ENCODE results near the gene POLR1E. TPM values are rescaled to one million over a fixed set of nuclear protein-coding genes. Genes with fewer than 3 reads are reported as not detected.
"Not testable (repeated sequence)": the region's sequence is repeated elsewhere in the genome, so short reads cannot be mapped to it uniquely, and the experiment has no call there.

POLR1E gene
- total RNA-seq, 2 donors from 2014 or later: 28.6 to 38.3 TPM

- Mint-ChIP-seq H3K36me3 (ENCODE audit: low read depth) (no peaks in the 10 kb centered on the region), H3K4me3 (no peak overlapping the region), H3K27me3 (no peaks in the 10 kb centered on the region), H3K4me1 (peaks cover 23% of the 10 kb centered on the region), H3K27ac (no peak overlapping the region)
- no peak for ATAC-seq
- DNase-seq: no peak
- H3K9me3 ChIP-seq (ENCODE audit: control insufficient read depth, low read length, poor library complexity, severe bottlenecking): no peaks in the 10 kb centered on the region
Measured at GRCh38 chr9:37468620-37469019, 17.1 kb upstream of the POLR1E start.

- peak overlapping the region; percentile 86 for H3K27ac Mint-ChIP-seq
- H3K27me3 Mint-ChIP-seq: peaks cover 7% of the 10 kb centered on the region
- ATAC-seq (no peak), DNase-seq (no peak)
- peak overlapping the region; percentile 88 for H3K4me3 Mint-ChIP-seq
- H3K4me1 Mint-ChIP-seq: peaks cover 10% of the 10 kb centered on the region
- H3K9me3 ChIP-seq (ENCODE audit: control insufficient read depth, low read length, poor library complexity, severe bottlenecking): no peaks in the 10 kb centered on the region
- H3K36me3 Mint-ChIP-seq (ENCODE audit: low read depth): no peaks in the 10 kb centered on the region
Measured at GRCh38 chr9:37471942-37472684, 13.6 kb upstream of the POLR1E start.

GRCh38 chr9:37473982-37474381 lies 11.8 kb upstream of the POLR1E start:
- not testable (repeated sequence) for DNase-seq; H3K4me3 Mint-ChIP-seq; H3K36me3 Mint-ChIP-seq (ENCODE audit: low read depth); H3K27ac Mint-ChIP-seq; ATAC-seq; H3K9me3 ChIP-seq (ENCODE audit: control insufficient read depth, low read length, poor library complexity, severe bottlenecking)
- H3K27me3 Mint-ChIP-seq: peaks cover 25% of the 10 kb centered on the region
- peaks cover 13% of the 10 kb centered on the region for H3K4me1 Mint-ChIP-seq

- H3K27ac Mint-ChIP-seq: no peak overlapping the region
- ATAC-seq (no peak), DNase-seq (no peak)
- no peak overlapping the region for H3K4me3 Mint-ChIP-seq
- peaks cover 29% of the 10 kb centered on the region for H3K27me3 Mint-ChIP-seq
- no peaks in the 10 kb centered on the region for H3K36me3 Mint-ChIP-seq (ENCODE audit: low read depth)
- H3K9me3 ChIP-seq (ENCODE audit: control insufficient read depth, low read length, poor library complexity, severe bottlenecking): no peaks in the 10 kb centered on the region
- H3K4me1 Mint-ChIP-seq: peaks cover 13% of the 10 kb centered on the region
Measured at GRCh38 chr9:37474438-37474837, 11.3 kb upstream of the POLR1E start.

- Mint-ChIP-seq H3K36me3 (ENCODE audit: low read depth) (peaks cover 4% of the 10 kb centered on the region), H3K27ac (no peak overlapping the region), H3K27me3 (peaks cover 37% of the 10 kb centered on the region), H3K4me1 (peaks cover 7% of the 10 kb centered on the region), H3K4me3 (no peak overlapping the region)
- H3K9me3 ChIP-seq (ENCODE audit: control insufficient read depth, low read length, poor library complexity, severe bottlenecking): no peaks in the 10 kb centered on the region
- DNase-seq (no peak), ATAC-seq (no peak)
Measured at GRCh38 chr9:37476930-37477329, 8.8 kb upstream of the POLR1E start.

GRCh38 chr9:37477443-37477842 lies 8.3 kb upstream of the POLR1E start:
- not testable (repeated sequence) for ATAC-seq; DNase-seq; H3K27ac Mint-ChIP-seq; H3K4me3 Mint-ChIP-seq; H3K36me3 Mint-ChIP-seq (ENCODE audit: low read depth); H3K9me3 ChIP-seq (ENCODE audit: control insufficient read depth, low read length, poor library complexity, severe bottlenecking); H3K4me1 Mint-ChIP-seq
- H3K27me3 Mint-ChIP-seq: peaks cover 37% of the 10 kb centered on the region

GRCh38 chr9:37477987-37478619 lies 7.6 kb upstream of the POLR1E start:
- H3K27me3 Mint-ChIP-seq: peaks cover 37% of the 10 kb centered on the region
- H3K36me3 Mint-ChIP-seq (ENCODE audit: low read depth); ATAC-seq; H3K4me1 Mint-ChIP-seq; H3K9me3 ChIP-seq (ENCODE audit: control insufficient read depth, low read length, poor library complexity, severe bottlenecking); DNase-seq; H3K4me3 Mint-ChIP-seq; H3K27ac Mint-ChIP-seq: not testable (repeated sequence)

GRCh38 chr9:37480759-37481158 lies 5.0 kb upstream of the POLR1E start:
- Mint-ChIP-seq H3K4me1 (peaks cover 14% of the 10 kb centered on the region), H3K36me3 (ENCODE audit: low read depth) (peaks cover 4% of the 10 kb centered on the region), H3K27ac (no peak overlapping the region), H3K4me3 (no peak overlapping the region), H3K27me3 (peaks cover 37% of the 10 kb centered on the region)
- DNase-seq (no peak), ATAC-seq (no peak)
- H3K9me3 ChIP-seq (ENCODE audit: control insufficient read depth, low read length, poor library complexity, severe bottlenecking): no peaks in the 10 kb centered on the region

GRCh38 chr9:37486256-37486615 lies 488 bp downstream of the POLR1E start:
- Mint-ChIP-seq H3K4me1 (peaks cover 38% of the 10 kb centered on the region), H3K36me3 (ENCODE audit: low read depth) (peaks cover 6% of the 10 kb centered on the region), H3K27ac (peak overlapping the region; percentile 97), H3K27me3 (peaks cover 7% of the 10 kb centered on the region), H3K4me3 (peak overlapping the region; percentile 97)
- ATAC-seq (no peak), DNase-seq (no peak)
- H3K9me3 ChIP-seq (ENCODE audit: control insufficient read depth, low read length, poor library complexity, severe bottlenecking): no peaks in the 10 kb centered on the region

- Mint-ChIP-seq H3K27ac (peak overlapping the region; percentile 97), H3K4me3 (peak overlapping the region; percentile 97), H3K36me3 (ENCODE audit: low read depth) (peaks cover 2% of the 10 kb centered on the region), H3K4me1 (peaks cover 38% of the 10 kb centered on the region), H3K27me3 (peaks cover under 1% of the 10 kb centered on the region)
- ATAC-seq (no peak), DNase-seq (no peak)
- H3K9me3 ChIP-seq (ENCODE audit: control insufficient read depth, low read length, poor library complexity, severe bottlenecking): no peaks in the 10 kb centered on the region
Measured at GRCh38 chr9:37486616-37487548, 1.1 kb downstream of the POLR1E start.

GRCh38 chr9:37491939-37492338 lies 6.2 kb downstream of the POLR1E start:
- H3K4me3 Mint-ChIP-seq: no peak overlapping the region

GRCh38 chr9:37495571-37495970 lies 9.8 kb downstream of the POLR1E start:
- Mint-ChIP-seq H3K4me1 (peaks cover 8% of the 10 kb centered on the region), H3K36me3 (ENCODE audit: low read depth) (peaks cover 5% of the 10 kb centered on the region), H3K27me3 (no peaks in the 10 kb centered on the region), H3K4me3 (no peak overlapping the region), H3K27ac (peak overlapping the region; percentile 45)
- ATAC-seq (no peak), DNase-seq (no peak)
- no peaks in the 10 kb centered on the region for H3K9me3 ChIP-seq (ENCODE audit: control insufficient read depth, low read length, poor library complexity, severe bottlenecking)

More at GRCh38 chr9:37491939-37492338, 6.2 kb downstream of the POLR1E start:
- H3K27ac Mint-ChIP-seq: no peak overlapping the region
- no peaks in the 10 kb centered on the region for H3K27me3 Mint-ChIP-seq
- ATAC-seq (no peak), DNase-seq (no peak)
- H3K4me1 Mint-ChIP-seq: peaks cover 22% of the 10 kb centered on the region
- H3K9me3 ChIP-seq (ENCODE audit: control insufficient read depth, low read length, poor library complexity, severe bottlenecking): no peaks in the 10 kb centered on the region
- peaks cover 2% of the 10 kb centered on the region for H3K36me3 Mint-ChIP-seq (ENCODE audit: low read depth)

- Mint-ChIP-seq H3K4me1 (peaks cover 5% of the 10 kb centered on the region), H3K27me3 (no peaks in the 10 kb centered on the region), H3K36me3 (ENCODE audit: low read depth) (peaks cover 5% of the 10 kb centered on the region), H3K27ac (peak overlapping the region; percentile 45), H3K4me3 (no peak overlapping the region)
- ATAC-seq (no peak), DNase-seq (no peak)
- H3K9me3 ChIP-seq (ENCODE audit: control insufficient read depth, low read length, poor library complexity, severe bottlenecking): no peaks in the 10 kb centered on the region
Measured at GRCh38 chr9:37496020-37496419, 10.3 kb downstream of the POLR1E start.
